Measurements from ENCODE around the gene RACGAP1. TPM values are rescaled to one million over a fixed set of nuclear protein-coding genes. Genes with fewer than 3 reads are reported as not detected.
A peak's percentile ranks its signal among the peaks of the same experiment; 100 is the strongest.

The RACGAP1 gene
- total RNA-seq, 1 donor from 2014 or later: 42.1 TPM

DNA sequence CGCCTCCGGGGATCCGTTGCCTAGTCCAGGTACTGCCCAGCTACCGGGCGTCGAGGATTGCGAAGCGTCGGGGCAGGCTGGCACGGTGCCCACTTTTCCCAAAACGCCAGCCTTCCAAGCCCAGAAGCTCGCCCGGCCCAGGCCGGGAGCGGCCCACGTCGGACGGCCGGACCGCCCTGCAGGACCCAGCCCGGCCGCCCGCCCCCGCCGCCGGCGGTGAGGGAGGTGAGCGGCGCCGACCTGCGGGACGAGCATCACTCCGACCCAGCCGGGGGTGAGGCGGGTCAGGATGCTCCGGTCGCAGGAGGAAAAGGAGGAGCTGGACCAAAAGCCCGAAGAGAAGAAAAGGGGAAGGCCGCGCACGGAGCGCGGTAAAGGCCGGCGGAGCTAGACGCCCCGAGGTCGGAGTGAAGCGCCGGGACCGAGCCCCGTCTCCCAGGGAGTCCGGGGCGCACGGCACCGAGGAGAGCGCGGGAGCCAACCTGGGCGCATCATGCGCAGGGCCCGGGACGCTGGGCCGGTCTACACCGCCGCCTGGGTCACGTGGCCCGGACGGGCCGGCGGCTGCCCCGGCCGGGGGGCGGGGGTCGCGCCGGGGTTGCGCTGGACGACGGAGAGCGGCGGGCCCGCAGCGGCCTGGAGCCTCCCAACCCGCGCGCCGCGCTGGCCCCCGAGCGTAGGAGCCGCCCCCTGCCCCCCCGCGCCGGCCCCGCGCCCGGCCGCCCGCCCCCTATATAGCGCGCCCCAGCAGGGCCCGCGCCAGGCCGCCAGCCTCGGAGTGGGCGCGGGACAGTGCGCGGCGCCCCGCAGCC, 64.0 kb downstream of the RACGAP1 start, which contains the start of gene AQP5:
TSS of gene AQP5 (plus strand) at position 762 of the 812 bp plus-strand sequence. CDS start 146 bp downstream, outside the sequence.
- Mint-ChIP-seq H3K36me3 (ENCODE audit: insufficient read depth) (no peaks in the 10 kb centered on the region), H3K9me3 (ENCODE audit: low read depth) (no peaks in the 10 kb centered on the region), H3K4me1 (ENCODE audit: low read depth) (peaks cover 10% of the 10 kb centered on the region), H3K27me3 (peaks cover 75% of the 10 kb centered on the region), H3K27ac (no peak within 1 kb of the TSS), H3K4me3 (ENCODE audit: low read depth) (peak within 1 kb of the TSS; percentile 45)
- TF ChIP-seq, protein P1, sequence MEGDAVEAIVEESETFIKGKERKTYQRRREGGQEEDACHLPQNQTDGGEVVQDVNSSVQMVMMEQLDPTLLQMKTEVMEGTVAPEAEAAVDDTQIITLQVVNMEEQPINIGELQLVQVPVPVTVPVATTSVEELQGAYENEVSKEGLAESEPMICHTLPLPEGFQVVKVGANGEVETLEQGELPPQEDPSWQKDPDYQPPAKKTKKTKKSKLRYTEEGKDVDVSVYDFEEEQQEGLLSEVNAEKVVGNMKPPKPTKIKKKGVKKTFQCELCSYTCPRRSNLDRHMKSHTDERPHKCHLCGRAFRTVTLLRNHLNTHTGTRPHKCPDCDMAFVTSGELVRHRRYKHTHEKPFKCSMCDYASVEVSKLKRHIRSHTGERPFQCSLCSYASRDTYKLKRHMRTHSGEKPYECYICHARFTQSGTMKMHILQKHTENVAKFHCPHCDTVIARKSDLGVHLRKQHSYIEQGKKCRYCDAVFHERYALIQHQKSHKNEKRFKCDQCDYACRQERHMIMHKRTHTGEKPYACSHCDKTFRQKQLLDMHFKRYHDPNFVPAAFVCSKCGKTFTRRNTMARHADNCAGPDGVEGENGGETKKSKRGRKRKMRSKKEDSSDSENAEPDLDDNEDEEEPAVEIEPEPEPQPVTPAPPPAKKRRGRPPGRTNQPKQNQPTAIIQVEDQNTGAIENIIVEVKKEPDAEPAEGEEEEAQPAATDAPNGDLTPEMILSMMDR (IDR thresholded peaks at IDR 0.05; ENCODE audit: unreplicated experiment): no peak
- DNase-seq (ENCODE audit: low spot score, unreplicated experiment): no peak

DNA sequence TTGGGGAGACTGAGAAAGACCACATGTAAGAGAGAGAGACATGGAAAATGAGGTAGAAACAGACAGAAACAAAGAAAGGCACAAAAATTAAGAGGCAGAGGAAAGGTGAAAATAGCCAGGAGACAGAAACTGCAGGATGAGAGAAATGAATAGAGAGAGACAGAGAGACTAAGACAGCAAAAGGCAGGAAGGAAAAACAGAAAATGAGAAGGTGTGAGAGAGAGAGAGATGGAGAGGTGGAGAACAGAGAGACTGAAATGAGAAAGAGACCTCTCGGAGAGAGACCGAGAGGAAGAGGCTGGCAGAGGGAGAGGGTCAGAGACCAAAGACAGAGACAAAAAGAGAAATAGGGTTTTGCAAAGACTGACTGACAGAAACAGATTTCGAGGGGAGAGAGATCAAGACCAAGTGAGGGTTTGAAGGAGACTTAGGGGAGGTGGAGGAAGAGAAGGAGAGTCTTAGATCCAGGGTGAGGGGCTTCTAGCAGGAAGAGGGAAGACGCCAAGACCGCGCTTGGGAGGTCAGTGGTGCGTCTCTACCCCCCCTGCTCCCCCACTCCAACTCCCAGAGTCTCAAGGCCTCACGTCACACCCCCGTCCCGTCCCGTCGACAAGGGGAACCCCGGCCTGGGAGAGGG, 64.7 kb downstream of the RACGAP1 start:
- Mint-ChIP-seq H3K27ac (no peak overlapping the region), H3K4me3 (ENCODE audit: low read depth) (peak overlapping the region; percentile 14), H3K36me3 (ENCODE audit: insufficient read depth) (no peaks in the 10 kb centered on the region), H3K9me3 (ENCODE audit: low read depth) (no peaks in the 10 kb centered on the region), H3K27me3 (peaks cover 74% of the 10 kb centered on the region), H3K4me1 (ENCODE audit: low read depth) (peaks cover 10% of the 10 kb centered on the region)
- no peak for DNase-seq (ENCODE audit: low spot score, unreplicated experiment)
- TF ChIP-seq, protein P1 (IDR thresholded peaks at IDR 0.05; ENCODE audit: unreplicated experiment): no peak

DNA sequence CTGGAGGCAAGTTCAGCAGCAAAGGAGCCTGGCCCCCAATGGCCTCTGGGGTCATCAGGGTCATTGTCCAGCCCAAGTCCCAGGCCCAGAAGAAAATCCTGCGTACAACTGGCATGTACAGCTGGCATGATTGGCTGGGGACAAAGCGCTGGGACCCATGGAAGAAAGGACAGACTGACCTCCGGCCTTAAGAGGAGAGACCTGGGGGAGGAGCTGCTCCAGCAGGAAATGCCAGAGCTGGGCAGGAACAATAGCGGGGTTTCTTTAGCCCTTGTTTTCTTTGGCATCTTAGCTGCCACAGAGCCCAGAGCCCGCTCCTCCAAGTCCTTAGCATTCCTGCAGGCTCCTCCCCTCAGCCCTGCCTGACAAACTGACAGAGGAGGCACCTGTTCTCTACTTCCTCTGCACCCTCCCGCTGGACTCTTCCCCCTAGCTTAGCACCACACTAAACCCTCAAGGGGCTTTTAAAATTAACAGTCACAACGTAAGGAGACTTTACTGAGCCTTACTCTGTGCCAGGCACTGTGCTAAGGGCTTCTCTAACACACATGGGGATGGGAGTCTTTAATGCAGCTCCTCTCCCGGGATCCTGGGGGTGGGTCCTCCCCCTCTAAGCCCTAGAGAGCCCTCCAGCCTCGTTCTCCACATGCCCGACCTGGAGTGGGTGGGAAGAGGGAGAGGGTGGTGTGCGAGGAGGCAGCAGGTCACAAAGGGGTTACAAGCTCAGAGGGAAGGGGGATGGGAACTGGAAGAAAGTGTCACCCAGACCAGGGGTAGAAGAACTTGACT, 65.4 kb downstream of the RACGAP1 start:
- peaks cover 10% of the 10 kb centered on the region for H3K4me1 Mint-ChIP-seq (ENCODE audit: low read depth)
- H3K27ac Mint-ChIP-seq: no peak overlapping the region
- no peaks in the 10 kb centered on the region for H3K9me3 Mint-ChIP-seq (ENCODE audit: low read depth)
- TF ChIP-seq, protein P1 (IDR thresholded peaks at IDR 0.05; ENCODE audit: unreplicated experiment): no peak
- DNase-seq (ENCODE audit: low spot score, unreplicated experiment): no peak
- no peaks in the 10 kb centered on the region for H3K36me3 Mint-ChIP-seq (ENCODE audit: insufficient read depth)
- peak overlapping the region; percentile 14 for H3K4me3 Mint-ChIP-seq (ENCODE audit: low read depth)
- peaks cover 70% of the 10 kb centered on the region for H3K27me3 Mint-ChIP-seq

DNA sequence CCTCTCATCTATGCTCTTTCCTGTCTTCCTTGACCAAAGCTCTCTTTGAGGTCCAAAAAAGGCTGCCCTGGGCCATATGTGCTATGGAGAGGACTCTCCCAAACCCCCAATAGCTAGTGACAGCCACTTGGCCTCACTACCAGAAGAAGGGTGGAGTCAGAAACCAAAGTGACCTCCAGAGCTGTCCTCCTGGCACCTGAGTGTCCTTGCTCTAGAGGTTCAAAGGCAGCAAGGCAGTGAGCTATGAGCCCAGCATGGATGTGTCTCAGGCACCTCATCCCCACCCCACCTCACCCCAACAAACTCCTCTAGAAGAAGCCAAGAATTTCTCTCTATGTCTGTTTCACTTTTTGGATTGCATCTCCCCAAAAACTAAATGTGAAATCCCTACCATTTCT, 67.7 kb downstream of the RACGAP1 start:
- H3K36me3 Mint-ChIP-seq (ENCODE audit: insufficient read depth): no peaks in the 10 kb centered on the region
- DNase-seq (ENCODE audit: low spot score, unreplicated experiment): no peak
- H3K4me3 Mint-ChIP-seq (ENCODE audit: low read depth): no peak overlapping the region
- peaks cover 62% of the 10 kb centered on the region for H3K27me3 Mint-ChIP-seq
- H3K9me3 Mint-ChIP-seq (ENCODE audit: low read depth): no peaks in the 10 kb centered on the region
- no peak overlapping the region for H3K27ac Mint-ChIP-seq
- peaks cover 10% of the 10 kb centered on the region for H3K4me1 Mint-ChIP-seq (ENCODE audit: low read depth)
- TF ChIP-seq, protein P1 (IDR thresholded peaks at IDR 0.05; ENCODE audit: unreplicated experiment): no peak

All from progenitor cell of endocrine pancreas (in vitro differentiated cells).